Fibroblast of mammary gland (primary cell): Measurements from ENCODE around the gene WDR81.
"Not testable (repeated sequence)": the region's sequence is repeated elsewhere in the genome, so short reads cannot be mapped to it uniquely, and the experiment has no call there.

Experiments
- DNase-seq: peaks from one replicate; pipeline ENCODE4 v3.0.0-alpha.2; 2010; ENCODE audit warnings: low read depth
- H3K4me3 ChIP-seq: 2 replicates; pipeline ENCODE4 v1.5.1; 2011; ENCODE audit warnings: low read depth, mild to moderate bottlenecking, low read length, moderate library complexity; ENCODE audit not compliant: control insufficient read depth
- TF ChIP-seq, protein P1 (sequence below): conservative IDR thresholded peaks from 2 replicates; pipeline ENCODE4 v1.5.1; 2011; ENCODE audit warnings: low read depth, low read length, inconsistent platforms; ENCODE audit not compliant: control insufficient read depth, insufficient read depth

The WDR81 gene

GRCh38 chr17:1766382-1767135 is 42.1 kb downstream of the WDR81 start:
- TF ChIP-seq, protein P1, sequence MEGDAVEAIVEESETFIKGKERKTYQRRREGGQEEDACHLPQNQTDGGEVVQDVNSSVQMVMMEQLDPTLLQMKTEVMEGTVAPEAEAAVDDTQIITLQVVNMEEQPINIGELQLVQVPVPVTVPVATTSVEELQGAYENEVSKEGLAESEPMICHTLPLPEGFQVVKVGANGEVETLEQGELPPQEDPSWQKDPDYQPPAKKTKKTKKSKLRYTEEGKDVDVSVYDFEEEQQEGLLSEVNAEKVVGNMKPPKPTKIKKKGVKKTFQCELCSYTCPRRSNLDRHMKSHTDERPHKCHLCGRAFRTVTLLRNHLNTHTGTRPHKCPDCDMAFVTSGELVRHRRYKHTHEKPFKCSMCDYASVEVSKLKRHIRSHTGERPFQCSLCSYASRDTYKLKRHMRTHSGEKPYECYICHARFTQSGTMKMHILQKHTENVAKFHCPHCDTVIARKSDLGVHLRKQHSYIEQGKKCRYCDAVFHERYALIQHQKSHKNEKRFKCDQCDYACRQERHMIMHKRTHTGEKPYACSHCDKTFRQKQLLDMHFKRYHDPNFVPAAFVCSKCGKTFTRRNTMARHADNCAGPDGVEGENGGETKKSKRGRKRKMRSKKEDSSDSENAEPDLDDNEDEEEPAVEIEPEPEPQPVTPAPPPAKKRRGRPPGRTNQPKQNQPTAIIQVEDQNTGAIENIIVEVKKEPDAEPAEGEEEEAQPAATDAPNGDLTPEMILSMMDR = no peak
- H3K4me3 ChIP-seq = no peak overlapping the region
- no peak for DNase-seq

GRCh38 chr17:1767358-1767757 is 42.9 kb downstream of the WDR81 start:
- no peak overlapping the region for H3K4me3 ChIP-seq
- no peak for DNase-seq
- TF ChIP-seq, protein P1 = no peak

- no peak overlapping the region for H3K4me3 ChIP-seq
- TF ChIP-seq, protein P1 = no peak
- DNase-seq = no peak
Measured at GRCh38 chr17:1769822-1770477, 45.4 kb downstream of the WDR81 start.

DNA sequence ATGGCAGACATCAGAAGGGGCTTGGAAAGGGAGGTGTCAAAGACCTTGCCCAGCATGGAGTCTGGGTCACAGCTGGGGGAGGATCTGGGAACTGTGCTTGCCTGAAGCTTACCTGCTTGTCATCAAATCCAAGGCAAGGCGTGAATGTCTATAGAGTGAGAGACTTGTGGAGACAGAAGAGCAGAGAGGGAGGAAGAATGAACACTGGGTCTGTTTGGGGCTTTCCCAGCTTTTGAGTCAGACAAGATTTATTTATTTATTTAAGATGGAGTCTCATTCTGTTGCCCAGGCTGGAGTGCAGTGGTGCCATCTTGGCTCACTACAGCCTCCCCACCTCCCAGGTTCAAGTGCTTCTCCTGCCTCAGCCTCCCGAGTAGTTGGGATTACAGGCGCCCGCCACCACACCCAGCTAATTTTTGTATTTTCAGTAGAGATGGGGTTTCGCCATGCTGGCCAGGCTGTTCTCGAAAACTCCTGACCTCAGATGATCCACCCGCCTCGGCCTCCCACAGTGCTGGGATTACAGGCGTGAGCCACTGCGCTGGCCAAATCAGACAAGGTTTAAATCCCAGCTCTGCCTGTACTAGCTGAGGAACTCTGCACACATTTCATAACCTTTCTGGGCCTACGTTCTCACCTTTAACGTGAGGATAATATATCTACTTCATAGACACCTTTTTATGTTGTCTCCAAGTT is 48.6 kb downstream of the WDR81 start:
- peak; percentile 77 for DNase-seq

DNA sequence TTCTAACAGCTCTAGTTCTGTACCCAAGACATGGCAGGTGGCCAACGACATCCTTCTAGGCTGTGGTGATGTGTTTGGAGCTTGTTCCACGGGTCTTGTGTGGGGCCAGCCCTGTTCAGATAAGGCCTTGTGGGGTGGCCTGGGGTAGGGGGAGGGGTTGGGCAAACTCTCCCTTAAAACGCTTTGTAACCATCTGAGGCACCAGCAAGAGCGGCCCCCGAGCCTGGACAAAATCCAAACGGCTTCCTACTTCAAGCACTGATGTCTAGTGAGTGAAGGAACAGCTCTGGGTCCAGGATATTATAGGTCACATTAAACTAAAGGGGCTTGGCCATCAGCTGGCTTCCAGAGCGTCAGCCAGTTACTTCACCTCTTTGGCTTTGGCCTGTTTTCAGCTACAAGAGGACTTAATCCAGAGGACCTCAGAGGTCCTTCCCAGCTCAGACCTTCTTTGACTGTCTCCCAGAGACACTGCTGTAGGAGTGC is 49.2 kb downstream of the WDR81 start:
- TF ChIP-seq, protein P1 = no peak
- H3K4me3 ChIP-seq = no peak overlapping the region
- DNase-seq = peak; percentile 60

More for the DNA sequence above, 48.6 kb downstream of the WDR81 start:
- not testable (repeated sequence) for H3K4me3 ChIP-seq

DNA sequence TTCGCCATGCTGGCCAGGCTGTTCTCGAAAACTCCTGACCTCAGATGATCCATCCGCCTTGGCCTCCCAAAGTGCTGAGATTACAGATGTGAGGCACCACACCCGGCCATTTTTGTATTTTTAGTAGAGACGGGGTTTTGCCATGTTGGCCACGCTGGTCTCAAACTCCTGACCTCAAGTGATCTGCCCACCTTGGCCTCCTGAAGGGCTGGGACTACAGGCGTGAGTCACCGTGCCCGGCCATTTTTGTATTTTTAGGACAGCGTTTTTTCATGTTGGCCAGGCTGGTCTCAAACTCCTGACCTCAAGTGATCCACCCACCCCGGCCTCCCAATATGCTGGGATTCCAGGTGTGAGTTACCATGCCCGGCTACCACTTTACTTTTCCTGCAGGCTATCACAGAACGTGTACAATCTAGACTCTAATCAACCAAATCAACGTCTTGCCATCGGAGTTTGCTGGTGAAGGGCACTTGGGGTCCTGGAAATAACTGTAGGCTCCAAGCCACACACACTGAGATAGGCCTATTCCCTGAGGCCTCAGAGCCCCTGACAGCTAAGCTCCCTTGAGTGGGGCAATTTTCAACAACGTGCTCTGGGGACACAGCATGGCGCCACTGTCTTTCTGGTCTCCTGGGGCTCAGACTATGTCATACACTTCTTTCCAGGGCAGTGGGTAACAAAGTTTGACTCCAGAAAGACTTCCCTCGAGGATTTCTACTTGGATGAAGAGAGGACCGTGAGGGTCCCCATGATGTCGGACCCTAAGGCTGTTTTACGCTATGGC is 50.1 kb downstream of the WDR81 start:
- H3K4me3 ChIP-seq = no peak overlapping the region

More for the DNA sequence above, 50.1 kb downstream of the WDR81 start:
- TF ChIP-seq, protein P1 = no peak
- no peak for DNase-seq
